ENCODE data around the gene CCDC77. TPM values are rescaled to one million over a fixed set of nuclear protein-coding genes. Genes with fewer than 3 reads are reported as not detected.
A peak's percentile ranks its signal among the peaks of the same experiment; 100 is the strongest.

Gene CCDC77
- total RNA-seq (10 to 100 TPM in 1 of 7 donors, 1 to 10 TPM in 6; 4.2 to 10.7 (median 6.0) TPM), polyA plus RNA-seq (1 to 10 TPM; 4.9 to 8.2 TPM)
- long read RNA-seq, donor 1, partial matches to known transcripts = 2 of 7 reads
- long read RNA-seq, donor 1, other reads (novel, unspliced or antisense) = 3 of 7 reads
- long read RNA-seq, donor 2, partial matches to known transcripts = 0 of 1 reads
- long read RNA-seq, donor 2, other reads (novel, unspliced or antisense) = 0 of 1 reads
- long read RNA-seq, donor 3, partial matches to known transcripts = 0 of 1 reads
- long read RNA-seq, donor 3, other reads (novel, unspliced or antisense) = 1 of 1 reads

- peak in 1 of 3 donors; percentile 23 for TF ChIP-seq CTCF (IDR thresholded peaks at IDR 0.05)
- TF ChIP-seq EP300 (IDR thresholded peaks at IDR 0.05) = no peak
- Histone ChIP-seq H3K4me1 (ENCODE audit: insufficient read depth) (peaks cover 2% of the 10 kb centered on the region), H3K9me3 (no peaks in the 10 kb centered on the region), H3K36me3 (no peaks in the 10 kb centered on the region), H3K27ac (no peak within 1 kb of the TSS), H3K4me3 (peak within 1 kb of the TSS; percentile 68), H3K27me3 (no peaks in the 10 kb centered on the region)
- DNase-seq = peak; percentile 86 to 95 (median 91)
- 0 to 1% (median 0%) methylated on average over 45 of the region's 45 CpGs for WGBS, 3 donors
- intact Hi-C loops (cut with DNase I) = no loop called here
Observed at GRCh38 chr12:401235-402028, at the start of gene CCDC77. TSS of gene CCDC77 (plus strand) at chr12:401644. CDS start at chr12:409384, 7,740 bp downstream.

GRCh38 chr12:356276-356988 lies 45.0 kb upstream of the CCDC77 start:
- no peaks in the 10 kb centered on the region for H3K4me1 ChIP-seq (ENCODE audit: insufficient read depth)
- no peak overlapping the region for H3K4me3 ChIP-seq
- no peak for TF ChIP-seq EP300 (IDR thresholded peaks at IDR 0.05)
- TF ChIP-seq POLR2A (IDR thresholded peaks at IDR 0.05) = no peak
- TF ChIP-seq CTCF (IDR thresholded peaks at IDR 0.05) = no peak
- WGBS, 3 donors = 75 to 78% (median 77%) methylated on average over 7 of the region's 7 CpGs
- H3K9me3 ChIP-seq = peaks cover 0 to 7% of the 10 kb centered on the region in 2 donors
- intact Hi-C loops (cut with DNase I) = no loop called here
- no peak overlapping the region for H3K27ac ChIP-seq
- DNase-seq = no peak
- no peaks in the 10 kb centered on the region for H3K36me3 ChIP-seq
- no peaks in the 10 kb centered on the region for H3K27me3 ChIP-seq

- WGBS, 3 donors = 97 to 100% (median 99%) methylated on average over 1 of the region's 1 CpG
Observed at GRCh38 chr12:359091-359490, 42.4 kb upstream of the CCDC77 start.

More at GRCh38 chr12:359091-359490, 42.4 kb upstream of the CCDC77 start:
- H3K4me3 ChIP-seq = no peak overlapping the region
- H3K4me1 ChIP-seq (ENCODE audit: insufficient read depth) = no peaks in the 10 kb centered on the region
- no peaks in the 10 kb centered on the region for H3K27me3 ChIP-seq
- no peak for DNase-seq
- H3K27ac ChIP-seq = no peak overlapping the region
- H3K9me3 ChIP-seq = peaks cover 0 to 7% of the 10 kb centered on the region in 2 donors
- TF ChIP-seq CTCF (IDR thresholded peaks at IDR 0.05) (no peak), POLR2A (IDR thresholded peaks at IDR 0.05) (no peak), EP300 (IDR thresholded peaks at IDR 0.05) (no peak)
- no peaks in the 10 kb centered on the region for H3K36me3 ChIP-seq
- intact Hi-C loops (cut with DNase I) = no loop called here

Data from ovary (tissue), 10 donors.